ENCODE results near the gene CLDN24.

DNA sequence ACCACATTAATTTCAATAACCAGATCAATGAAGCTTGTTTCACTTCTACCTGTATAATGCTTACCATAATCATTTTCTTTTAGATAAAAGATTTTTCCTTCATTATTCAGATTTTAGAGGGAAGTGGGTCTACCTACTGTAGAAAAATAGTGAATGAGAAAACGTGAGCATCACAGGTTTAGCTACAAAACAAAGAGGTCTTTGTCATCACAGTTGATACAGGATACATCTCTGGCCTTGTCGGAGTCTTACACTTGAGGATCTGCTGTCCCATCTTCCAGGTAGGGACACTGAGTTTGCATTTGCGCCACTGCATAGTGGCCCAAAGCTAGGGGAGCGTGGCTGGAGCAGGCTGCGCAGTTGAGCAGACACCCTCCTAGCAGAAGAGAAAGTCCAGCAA is 710 bp downstream of the CLDN24 start:
- TF ChIP-seq POLR2A (IDR thresholded peaks at IDR 0.05) = no peak
- no peak for TF ChIP-seq CTCF (IDR thresholded peaks at IDR 0.05)
